ENCODE results near the gene EMX1. TPM values are rescaled to one million over a fixed set of nuclear protein-coding genes. Genes with fewer than 3 reads are reported as not detected.

Gene EMX1
- total and polyA plus RNA-seq, 2 of the 13 experiments (the other 11 are each of a cell fraction or from before 2014, with no cell fraction given), result 0.62 to 4.9 TPM

DNA sequence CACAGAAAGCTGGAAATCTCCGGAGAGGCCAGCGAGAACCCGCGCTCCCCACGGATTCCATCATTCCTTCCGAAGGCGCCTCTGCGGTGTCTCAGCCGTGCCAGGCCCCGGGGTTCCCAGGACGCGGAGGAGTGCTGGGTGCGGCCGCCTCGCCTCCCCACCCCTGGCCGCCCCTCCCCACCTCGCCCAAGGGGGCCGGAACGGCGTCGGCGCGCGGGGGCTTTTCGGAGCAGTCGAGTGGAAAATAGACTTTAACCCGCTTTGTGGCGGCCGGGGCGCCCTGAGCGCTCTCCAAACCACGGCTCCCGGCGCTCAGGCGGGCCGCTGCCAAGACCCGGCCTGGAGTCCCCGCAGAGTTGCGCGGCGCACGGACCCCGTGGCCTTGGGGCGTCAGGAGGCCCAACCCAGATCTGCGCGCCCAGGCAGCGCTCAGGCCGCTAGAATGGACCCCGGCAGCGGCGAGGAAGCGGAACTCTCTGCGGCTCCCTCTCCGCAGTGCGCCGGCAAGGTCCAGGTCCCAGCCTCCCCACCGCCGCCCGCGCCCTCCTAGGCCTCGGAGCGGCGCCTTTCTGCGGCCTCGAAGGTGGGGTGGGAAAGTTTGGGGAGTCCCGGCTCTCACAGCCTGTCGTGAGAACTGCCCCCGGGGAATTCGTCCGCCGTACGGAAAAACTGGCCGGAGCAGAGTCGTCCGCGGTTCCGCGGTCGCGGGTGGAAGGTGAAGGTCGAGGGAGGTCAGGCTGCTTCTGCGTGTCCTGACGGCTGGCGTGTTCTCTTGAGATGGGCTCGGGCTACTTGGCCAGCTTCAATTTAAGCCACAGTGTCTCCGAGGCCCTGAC is 1.2 kb upstream of the EMX1 start (continued):
- peak; percentile 86 for TF ChIP-seq HNF4G (IDR thresholded peaks at IDR 0.05; ENCODE audit: borderline replicate concordance, low read depth, low read length)
- no peak; the same call in 1 of the 2 replicates for TF ChIP-seq HNF4G (CRISPR knock-in tag; IDR thresholded peaks at IDR 0.05; ENCODE audit: borderline replicate concordance, low read depth)
- TF ChIP-seq ZKSCAN5 (CRISPR knock-in tag; IDR thresholded peaks at IDR 0.05), result 0 out of 2 replicates have a peak, but pooled peaks have one; percentile 27
- TF ChIP-seq ZFP62 (CRISPR knock-in tag; IDR thresholded peaks at IDR 0.05), result no peak
- TF ChIP-seq MTA1 (CRISPR knock-in tag; IDR thresholded peaks at IDR 0.05; ENCODE audit: borderline replicate concordance), result peak; percentile 75; the same call in 1 of the 2 replicates
- TF ChIP-seq ZNF34 (CRISPR knock-in tag; IDR thresholded peaks at IDR 0.05; ENCODE audit: borderline replicate concordance), result no peak
- TF ChIP-seq PAWR (CRISPR knock-in tag; IDR thresholded peaks at IDR 0.05; ENCODE audit: borderline replicate concordance), result no peak
- TF ChIP-seq, protein P1, sequence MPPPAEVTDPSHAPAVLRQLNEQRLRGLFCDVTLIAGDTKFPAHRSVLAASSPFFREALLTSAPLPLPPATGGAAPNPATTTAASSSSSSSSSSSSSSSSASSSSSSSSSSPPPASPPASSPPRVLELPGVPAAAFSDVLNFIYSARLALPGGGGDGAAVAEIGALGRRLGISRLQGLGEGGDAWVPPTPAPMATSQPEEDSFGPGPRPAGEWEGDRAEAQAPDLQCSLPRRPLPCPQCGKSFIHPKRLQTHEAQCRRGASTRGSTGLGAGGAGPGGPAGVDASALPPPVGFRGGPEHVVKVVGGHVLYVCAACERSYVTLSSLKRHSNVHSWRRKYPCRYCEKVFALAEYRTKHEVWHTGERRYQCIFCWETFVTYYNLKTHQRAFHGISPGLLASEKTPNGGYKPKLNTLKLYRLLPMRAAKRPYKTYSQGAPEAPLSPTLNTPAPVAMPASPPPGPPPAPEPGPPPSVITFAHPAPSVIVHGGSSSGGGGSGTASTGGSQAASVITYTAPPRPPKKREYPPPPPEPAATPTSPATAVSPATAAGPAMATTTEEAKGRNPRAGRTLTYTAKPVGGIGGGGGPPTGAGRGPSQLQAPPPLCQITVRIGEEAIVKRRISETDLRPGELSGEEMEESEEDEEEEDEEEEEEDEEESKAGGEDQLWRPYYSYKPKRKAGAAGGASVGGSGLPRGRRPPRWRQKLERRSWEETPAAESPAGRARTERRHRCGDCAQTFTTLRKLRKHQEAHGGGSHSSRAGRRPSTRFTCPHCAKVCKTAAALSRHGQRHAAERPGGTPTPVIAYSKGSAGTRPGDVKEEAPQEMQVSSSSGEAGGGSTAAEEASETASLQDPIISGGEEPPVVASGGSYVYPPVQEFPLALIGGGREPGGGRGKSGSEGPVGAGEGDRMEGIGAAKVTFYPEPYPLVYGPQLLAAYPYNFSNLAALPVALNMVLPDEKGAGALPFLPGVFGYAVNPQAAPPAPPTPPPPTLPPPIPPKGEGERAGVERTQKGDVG (CRISPR knock-in tag; IDR thresholded peaks at IDR 0.05; ENCODE audit: borderline replicate concordance), result 0 out of 2 replicates have a peak, but pooled peaks have one; percentile 18
- TF ChIP-seq ISX (CRISPR knock-in tag; conservative IDR thresholded peaks at IDR 0.05), result no peak
- TF ChIP-seq, protein P2, sequence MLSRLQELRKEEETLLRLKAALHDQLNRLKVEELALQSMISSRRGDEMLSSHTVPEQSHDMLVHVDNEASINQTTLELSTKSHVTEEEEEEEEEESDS (CRISPR knock-in tag; IDR thresholded peaks at IDR 0.05; ENCODE audit: borderline replicate concordance), result 0 out of 2 replicates have a peak, but pooled peaks have one; percentile 66
- TF ChIP-seq EP300 (IDR thresholded peaks at IDR 0.05; ENCODE audit: low read depth in 2 of 2, low read length in 2 of 2), result 0 out of 4 replicates have a peak, but pooled peaks of 1 of the 2 experiments have one; percentile 36
- no peak for TF ChIP-seq EP300 (CRISPR knock-in tag; IDR thresholded peaks at IDR 0.05; ENCODE audit: borderline replicate concordance)
- TF ChIP-seq, protein P3, sequence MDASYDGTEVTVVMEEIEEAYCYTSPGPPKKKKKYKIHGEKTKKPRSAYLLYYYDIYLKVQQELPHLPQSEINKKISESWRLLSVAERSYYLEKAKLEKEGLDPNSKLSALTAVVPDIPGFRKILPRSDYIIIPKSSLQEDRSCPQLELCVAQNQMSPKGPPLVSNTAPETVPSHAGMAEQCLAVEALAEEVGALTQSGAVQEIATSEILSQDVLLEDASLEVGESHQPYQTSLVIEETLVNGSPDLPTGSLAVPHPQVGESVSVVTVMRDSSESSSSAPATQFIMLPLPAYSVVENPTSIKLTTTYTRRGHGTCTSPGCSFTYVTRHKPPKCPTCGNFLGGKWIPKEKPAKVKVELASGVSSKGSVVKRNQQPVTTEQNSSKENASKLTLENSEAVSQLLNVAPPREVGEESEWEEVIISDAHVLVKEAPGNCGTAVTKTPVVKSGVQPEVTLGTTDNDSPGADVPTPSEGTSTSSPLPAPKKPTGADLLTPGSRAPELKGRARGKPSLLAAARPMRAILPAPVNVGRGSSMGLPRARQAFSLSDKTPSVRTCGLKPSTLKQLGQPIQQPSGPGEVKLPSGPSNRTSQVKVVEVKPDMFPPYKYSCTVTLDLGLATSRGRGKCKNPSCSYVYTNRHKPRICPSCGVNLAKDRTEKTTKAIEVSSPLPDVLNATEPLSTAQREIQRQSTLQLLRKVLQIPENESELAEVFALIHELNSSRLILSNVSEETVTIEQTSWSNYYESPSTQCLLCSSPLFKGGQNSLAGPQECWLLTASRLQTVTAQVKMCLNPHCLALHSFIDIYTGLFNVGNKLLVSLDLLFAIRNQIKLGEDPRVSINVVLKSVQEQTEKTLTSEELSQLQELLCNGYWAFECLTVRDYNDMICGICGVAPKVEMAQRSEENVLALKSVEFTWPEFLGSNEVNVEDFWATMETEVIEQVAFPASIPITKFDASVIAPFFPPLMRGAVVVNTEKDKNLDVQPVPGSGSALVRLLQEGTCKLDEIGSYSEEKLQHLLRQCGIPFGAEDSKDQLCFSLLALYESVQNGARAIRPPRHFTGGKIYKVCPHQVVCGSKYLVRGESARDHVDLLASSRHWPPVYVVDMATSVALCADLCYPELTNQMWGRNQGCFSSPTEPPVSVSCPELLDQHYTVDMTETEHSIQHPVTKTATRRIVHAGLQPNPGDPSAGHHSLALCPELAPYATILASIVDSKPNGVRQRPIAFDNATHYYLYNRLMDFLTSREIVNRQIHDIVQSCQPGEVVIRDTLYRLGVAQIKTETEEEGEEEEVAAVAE (CRISPR knock-in tag; IDR thresholded peaks at IDR 0.05; ENCODE audit: borderline replicate concordance), result no peak
- peak; percentile 30; the same call in 1 of the 2 replicates for TF ChIP-seq ARID2 (CRISPR knock-in tag; IDR thresholded peaks at IDR 0.05; ENCODE audit: borderline replicate concordance)
- TF ChIP-seq ATF7 (IDR thresholded peaks at IDR 0.05), result no peak
- TF ChIP-seq ATF7 (CRISPR knock-in tag; IDR thresholded peaks at IDR 0.05), result no peak
- TF ChIP-seq RBM39 (IDR thresholded peaks at IDR 0.05; ENCODE audit: low read depth, low read length, poor library complexity, severe bottlenecking), result peak; percentile 66
- TF ChIP-seq, protein P4, sequence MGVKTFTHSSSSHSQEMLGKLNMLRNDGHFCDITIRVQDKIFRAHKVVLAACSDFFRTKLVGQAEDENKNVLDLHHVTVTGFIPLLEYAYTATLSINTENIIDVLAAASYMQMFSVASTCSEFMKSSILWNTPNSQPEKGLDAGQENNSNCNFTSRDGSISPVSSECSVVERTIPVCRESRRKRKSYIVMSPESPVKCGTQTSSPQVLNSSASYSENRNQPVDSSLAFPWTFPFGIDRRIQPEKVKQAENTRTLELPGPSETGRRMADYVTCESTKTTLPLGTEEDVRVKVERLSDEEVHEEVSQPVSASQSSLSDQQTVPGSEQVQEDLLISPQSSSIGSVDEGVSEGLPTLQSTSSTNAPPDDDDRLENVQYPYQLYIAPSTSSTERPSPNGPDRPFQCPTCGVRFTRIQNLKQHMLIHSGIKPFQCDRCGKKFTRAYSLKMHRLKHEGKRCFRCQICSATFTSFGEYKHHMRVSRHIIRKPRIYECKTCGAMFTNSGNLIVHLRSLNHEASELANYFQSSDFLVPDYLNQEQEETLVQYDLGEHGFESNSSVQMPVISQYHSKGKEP (CRISPR knock-in tag; IDR thresholded peaks at IDR 0.05), result no peak

Measured in HepG2 (cell line).